GM03348 (cell line): Measurements from ENCODE around the gene CUX1.
"Not testable (repeated sequence)": the region's sequence is repeated elsewhere in the genome, so short reads cannot be mapped to it uniquely, and the experiment has no call there.

Experiments used
- DNase-seq: peaks from one replicate; pipeline ENCODE4 v3.0.0; 2012; ENCODE audit warnings: low spot score

Gene CUX1

DNA sequence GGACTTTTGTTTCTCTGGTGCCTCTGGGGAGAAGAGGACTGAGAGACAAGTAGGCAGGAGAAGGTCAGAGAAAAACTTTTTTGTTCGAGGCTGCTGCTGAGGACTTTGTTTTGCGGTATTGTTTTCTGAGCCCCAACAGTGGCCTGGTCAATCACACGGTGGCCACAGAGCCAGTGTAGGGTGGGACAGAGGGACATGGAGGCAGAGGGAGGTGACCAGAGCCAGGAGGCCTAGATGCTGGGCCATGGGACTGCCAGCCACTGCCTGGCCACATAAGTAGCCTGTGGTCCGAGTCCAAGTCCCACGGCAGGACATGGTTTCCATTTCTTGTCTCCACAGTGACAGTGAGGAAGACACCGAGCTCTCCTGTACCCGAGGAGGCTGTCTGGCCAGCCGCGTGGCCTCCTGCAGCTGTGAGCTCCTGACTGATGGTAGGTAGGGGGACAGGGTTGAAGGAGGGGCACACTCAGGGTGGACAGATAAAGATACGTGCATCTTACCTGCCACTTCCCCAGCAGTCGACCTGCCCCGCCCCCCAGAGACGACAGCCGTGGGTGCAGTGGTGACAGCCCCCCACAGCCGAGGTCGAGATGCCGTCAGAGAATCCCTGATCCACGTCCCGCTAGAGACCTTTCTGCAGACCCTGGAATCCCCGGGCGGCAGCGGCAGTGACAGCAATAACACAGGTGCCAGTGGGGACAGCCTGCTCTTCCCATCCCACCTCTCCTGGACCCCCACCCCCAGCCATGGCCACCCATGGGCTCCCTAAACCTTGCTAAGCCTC, 496.8 kb downstream of the CUX1 start:
- DNase-seq, result no peak

DNA sequence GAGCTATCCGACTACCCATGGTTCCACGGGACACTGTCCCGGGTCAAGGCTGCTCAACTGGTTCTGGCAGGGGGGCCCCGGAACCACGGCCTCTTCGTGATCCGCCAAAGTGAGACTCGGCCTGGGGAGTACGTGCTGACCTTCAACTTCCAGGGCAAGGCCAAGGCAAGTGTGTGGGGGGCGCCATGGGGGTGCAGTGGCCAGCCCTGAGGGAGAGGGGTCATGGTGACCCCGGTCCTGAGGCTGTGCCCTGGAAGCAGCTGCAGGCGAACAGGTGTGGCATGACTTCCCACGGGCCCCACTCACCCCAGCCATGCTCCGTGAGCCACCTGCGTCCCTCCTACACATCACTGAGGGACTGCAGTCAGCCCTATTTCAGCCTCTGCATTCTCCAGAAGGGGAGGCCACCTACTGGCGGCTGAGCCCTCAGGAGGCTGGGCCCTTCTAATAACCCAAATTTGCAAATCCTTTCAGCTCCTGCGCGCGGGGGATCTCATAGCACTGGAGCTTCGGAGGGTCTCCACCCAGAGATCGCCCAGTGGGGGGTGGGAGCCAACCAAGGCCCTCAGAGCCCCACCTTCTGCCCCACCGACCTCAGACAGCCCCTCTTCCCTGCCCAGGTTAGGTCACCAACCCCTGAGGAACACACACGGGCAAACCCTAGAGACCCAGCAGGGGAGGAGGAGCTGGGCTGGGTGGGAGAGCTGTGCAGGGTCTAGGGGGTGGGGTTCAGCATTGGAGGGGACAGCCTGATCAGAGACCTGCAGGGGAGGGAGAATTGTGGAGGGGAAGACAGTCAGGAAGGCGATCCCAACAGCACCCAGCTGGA, 500.0 kb downstream of the CUX1 start:
- DNase-seq, result no peak

DNA sequence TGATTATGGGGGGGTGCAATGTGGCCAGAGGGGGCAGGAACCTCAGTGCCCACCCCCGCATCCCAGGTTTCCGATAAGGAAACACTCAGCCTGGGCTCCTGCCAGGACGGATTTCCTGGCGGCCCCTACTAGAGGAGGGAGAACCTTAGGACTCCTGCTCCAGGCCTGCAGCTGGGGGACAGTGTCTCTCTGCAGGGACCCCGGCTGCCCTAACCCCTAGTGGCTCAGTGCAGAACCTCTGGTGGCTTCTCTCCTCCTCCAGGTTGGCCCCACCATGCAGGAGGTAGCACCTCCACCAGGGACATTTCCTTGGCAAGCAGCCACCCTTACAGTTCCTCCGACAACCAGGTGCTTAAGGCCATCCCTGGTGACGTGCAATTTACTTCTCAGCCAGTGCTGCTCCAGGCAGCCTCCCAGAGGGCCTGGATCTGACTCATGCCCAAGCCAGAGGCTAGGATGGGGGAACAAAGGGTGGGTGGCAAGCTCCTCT, 501.1 kb downstream of the CUX1 start:
- DNase-seq, result no peak

DNA sequence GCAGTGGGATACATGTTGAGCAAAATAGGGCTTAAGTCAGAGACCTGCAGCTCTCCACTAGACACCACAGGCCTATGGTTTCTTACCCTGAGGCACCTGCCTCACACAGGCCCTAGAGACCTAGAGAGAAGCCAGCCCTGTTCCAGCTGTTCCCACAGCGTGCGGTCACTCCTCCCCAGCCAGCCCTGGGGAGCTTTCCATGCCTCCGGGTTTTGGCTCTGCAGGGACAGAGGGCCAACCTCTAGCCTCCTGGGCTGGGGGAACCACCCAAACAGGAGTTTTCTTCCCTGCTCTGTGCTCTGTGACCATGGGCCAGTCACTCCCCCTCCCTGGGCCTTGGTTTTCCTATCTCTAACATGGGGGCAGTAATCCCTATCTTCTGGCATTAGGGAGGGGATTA, 502.2 kb downstream of the CUX1 start:
- DNase-seq, result no peak

DNA sequence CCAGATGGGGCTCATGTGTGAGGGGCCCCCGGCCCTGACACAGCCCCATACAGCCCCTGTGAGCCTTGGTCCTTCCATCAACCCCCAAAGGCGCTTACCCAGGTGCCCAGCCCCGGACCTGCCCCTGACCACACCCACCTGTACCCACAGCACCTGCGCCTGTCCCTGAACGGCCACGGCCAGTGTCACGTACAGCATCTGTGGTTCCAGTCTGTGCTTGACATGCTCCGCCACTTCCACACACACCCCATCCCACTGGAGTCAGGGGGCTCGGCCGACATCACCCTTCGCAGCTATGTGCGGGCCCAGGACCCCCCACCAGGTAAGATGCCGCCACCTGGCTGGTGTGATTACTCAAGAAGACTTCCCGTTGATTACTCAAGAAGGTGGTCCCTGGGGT, 502.8 kb downstream of the CUX1 start:
- DNase-seq, result no peak

DNA sequence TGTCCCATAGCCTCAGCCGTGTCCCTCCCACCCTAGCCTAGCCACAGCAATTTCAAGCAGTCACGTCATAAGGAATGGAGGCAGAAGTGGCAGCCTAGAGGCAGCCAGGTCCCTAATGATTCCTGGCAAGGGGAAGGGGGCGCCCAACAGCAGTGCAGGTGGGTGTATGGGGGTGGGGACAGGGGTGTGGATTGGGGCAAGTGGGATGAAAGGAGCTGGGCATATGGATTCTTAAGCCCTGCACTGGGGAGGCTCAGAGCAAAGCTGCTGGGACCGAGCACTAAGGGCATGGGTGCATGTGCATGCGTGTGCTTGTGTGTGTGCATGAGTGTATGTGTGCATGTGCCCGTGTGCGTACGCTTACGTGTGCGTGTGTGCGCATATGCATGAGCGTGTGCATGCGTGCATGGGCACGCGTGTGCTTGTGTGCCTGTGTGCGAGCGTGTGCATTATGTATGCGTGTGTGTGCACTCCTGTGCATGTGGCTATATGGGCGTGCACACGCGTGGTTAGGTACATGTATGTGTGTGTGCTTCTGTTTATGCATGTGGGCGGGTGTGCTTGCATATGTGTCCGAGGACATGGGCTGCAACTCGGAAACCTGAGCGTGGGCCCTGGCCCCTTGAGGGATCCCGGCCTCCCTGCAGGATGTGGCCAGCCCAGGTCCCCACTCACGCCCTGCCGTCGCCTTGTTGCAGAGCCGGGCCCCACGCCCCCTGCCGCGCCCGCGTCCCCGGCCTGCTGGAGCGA, 503.4 kb downstream of the CUX1 start:
- DNase-seq, result no peak

DNA sequence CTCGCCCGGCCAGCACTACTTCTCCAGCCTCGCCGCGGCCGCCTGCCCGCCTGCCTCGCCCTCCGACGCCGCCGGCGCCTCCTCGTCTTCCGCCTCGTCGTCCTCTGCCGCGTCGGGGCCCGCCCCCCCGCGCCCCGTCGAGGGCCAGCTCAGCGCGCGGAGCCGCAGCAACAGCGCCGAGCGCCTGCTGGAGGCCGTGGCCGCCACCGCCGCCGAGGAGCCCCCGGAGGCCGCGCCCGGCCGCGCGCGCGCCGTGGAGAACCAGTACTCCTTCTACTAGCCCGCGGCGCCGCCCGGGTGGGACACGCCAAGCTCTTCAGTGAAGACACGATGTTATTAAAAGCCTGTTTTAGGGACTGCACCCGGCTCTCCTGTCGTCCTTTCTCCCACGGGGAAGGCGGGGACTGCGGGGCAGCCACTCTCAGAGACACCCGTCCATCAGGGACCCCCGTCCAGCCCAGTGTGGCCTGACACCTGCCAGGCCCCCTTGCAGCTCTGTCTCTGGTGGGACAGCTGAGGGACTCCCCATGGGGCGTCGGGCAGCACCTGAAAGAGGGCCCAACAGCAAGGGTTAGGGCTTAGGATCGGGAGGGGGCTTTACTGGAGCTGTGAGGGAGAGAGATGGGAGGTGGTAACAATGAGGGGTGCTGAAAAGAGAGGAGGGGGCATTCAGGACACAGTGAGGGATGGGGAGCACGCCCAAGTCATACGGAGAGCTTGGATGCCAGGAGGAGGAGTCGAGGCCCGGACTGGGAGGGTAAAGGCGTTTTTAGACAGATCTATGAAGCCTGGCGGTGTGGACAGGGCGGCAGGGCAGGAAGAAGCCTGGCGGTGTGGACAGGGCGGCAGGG, 504.1 kb downstream of the CUX1 start:
- peak; percentile 6 for DNase-seq

DNA sequence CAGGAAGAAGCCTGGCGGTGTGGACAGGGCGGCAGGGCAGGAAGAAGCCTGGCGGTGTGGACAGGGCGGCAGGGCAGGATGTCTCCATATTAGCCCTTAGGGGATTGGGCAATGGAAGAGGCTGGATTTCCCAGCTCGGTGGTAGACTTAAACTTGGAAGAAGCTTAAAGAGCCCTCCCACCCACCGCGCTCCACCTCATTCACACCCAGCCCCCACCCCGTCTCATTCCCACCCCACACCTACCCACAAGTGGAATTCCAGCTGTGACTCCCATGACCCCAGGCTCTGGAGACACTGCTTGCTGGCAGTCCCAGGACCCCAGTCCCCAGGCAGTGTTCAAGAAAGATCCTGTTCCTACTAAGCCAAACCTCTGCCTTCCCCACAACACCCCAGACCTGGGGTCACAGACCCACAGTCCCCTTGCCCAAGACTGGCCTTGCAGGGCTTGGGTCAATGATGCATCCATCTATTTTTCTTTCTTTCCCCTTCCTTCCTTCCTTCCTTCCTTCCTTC, 504.8 kb downstream of the CUX1 start:
- DNase-seq, result no peak

DNA sequence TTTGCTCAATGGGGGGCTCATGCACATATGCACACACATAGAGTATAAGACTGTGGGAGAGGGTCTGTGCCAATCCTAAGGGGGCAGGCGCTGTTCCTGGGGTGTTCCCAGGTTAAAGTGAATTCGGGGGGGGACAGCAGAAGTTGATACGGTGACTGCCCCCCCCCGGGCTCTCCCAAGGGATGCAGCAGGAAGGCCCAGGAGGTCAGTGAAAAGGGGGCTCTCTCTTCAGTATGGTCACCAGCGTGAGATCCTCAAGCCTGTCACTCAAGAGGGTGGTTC, 506.4 kb downstream of the CUX1 start:
- DNase-seq, result no peak

DNA sequence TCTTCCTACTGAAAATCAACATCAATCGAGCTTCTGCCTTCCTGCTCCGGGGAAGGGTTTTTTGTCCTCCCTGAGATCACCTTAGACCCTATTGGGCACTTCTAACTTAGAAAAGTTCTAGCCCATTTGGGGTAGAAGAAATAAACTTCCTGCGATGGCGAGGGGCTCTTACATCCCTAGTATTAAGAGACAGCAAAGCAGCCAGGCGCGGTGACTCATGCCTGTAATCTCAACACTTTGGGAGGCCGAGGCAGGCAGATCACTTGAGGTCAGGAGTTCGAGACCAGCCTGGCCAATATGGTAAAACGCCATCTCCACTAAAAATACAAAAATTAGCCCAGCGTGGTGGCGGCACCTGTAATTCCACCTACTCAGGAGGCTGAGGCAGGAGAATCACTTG, 507.7 kb downstream of the CUX1 start:
- DNase-seq, result not testable (repeated sequence)

DNA sequence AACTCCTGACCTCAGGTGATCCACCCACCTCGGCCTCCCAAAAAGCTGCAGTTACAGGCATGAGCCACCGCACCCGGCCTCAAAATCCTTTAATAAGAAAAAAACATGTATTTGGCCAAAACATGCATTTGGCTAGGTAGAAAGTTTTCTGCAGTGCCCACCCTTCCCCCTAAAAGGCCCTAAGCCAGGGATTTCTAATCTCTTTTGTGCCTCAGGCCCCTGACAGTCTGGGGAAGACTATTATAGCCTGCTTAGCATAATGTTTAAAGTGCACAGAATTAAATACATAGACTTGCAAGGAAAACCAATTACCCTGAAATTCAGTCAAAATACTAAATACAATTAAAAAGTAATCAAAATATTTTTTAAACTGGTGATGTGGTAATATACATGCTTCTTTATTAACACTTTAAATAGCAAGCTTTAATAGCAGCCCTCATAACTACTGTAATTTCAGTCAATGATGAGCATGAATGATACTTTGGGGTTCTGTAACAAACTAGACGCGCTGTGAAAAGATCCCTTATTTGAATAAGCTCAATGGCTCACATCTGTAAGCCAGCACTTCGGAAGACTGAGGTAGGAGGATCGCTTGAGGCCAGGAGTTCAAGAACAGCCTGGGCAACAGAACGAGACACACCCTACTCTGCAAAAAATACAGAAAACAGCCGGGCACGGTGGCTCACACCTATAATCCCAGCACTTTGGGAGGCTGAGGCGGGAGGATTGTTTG, 508.9 kb downstream of the CUX1 start:
- no peak for DNase-seq

DNA sequence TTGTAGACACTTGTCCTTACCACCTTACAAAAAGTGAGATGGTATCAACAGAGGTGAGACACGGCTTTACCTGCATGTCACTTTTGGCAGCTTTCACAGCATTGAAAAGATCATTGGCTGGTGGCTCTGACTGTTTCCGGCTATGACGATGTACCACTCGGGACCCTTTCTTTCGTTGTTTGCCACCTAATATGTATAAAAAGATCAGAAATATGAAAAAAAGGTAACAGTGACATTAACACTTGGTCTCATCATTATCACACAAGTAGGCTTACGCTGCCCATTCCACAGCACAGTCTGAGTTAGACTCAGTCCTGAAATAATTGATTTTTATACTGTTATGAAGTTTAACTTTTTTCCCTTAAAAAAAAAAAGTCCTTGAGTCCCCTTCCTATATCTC, 509.8 kb downstream of the CUX1 start:
- not testable (repeated sequence) for DNase-seq

DNA sequence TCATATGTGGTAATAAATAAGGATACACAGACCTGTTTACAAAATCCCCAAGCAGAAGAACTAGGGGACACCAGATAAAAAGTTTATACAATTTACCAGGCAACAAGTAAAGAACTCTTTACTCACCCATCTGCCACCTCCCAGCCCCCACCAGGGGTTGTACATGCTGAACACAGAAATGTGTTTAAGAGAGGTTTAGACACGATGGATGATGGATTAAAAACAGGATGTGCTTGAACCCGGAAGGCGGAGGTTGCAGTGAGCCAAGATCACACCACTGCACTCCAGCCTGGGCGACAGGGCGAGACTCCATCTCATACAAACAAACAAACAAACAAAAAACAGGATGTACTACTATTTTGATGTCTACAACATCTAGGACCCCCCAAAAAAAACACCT, 511.4 kb downstream of the CUX1 start:
- not testable (repeated sequence) for DNase-seq

DNA sequence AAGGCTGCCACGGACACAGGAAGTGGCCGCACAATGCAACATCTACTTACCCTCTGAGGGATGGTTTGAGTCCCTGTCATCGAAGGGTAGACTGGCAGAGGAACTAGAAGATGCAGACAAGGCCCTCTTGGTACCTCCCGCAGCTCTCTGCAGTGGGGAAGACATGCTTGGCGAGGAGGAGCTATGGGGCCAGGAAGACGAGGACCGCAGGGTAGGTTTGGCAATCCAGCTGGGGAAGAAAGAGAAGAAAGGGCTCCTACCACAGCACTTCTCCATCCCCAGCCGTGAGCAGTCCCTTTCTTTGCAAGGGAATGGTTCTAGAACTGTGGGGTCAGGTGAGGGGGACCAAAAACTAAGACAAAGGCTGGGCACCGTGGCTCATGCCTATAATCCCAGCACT, 511.9 kb downstream of the CUX1 start:
- not testable (repeated sequence) for DNase-seq

DNA sequence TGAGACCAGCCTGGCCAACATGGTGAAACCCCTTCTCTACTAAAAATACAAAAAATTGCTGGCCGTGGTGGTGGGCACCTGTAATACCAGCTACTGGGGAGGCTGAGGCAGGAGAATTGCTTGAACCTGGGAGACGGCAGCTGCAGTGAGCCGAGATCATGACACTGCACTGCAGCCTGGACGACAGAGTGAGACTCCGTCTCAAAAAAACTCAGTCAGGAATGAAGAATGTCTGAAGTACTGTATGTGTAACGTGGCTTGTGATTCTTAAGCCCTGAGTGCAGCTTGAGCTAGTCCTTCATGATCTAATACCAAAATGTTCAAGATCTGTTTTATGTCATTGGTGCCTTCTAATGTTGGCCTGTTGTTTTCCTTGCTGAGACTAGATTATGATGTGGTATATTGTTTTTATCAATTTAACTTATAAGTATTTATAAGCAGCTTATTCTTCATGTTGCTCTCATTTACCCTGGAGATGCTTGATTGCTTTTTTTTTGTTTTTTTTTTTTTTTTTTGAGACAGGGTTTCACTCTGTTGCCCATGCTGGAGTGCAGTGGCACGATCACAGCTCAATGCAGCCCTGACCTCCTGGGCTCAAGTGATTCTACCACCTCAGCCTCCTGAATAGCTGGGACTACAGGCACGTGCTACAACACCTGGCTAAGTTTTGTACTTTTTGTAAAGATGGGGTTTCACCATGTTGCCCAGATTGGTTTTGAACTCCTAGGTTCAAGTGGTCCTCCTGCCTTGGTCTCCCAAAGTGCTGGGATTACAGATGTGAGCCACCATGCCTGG, 513.4 kb downstream of the CUX1 start:
- DNase-seq, result not testable (repeated sequence)
